PFSK-1 (cell line): ENCODE results near the gene EFTUD2.

Experiments
- POLR2AphosphoS5 ChIP-seq: IDR thresholded peaks from 2 replicates; pipeline ENCODE4 v1.6.1; 2012; ENCODE audit warnings: low read depth, mild to moderate bottlenecking, control low read depth, low read length, moderate library complexity
- SIN3A ChIP-seq: IDR thresholded peaks from 2 replicates; pipeline ENCODE4 v1.6.1; 2012; ENCODE audit warnings: mild to moderate bottlenecking, low read length, moderate library complexity, borderline replicate concordance; ENCODE audit not compliant: insufficient read depth
- TAF1 ChIP-seq: IDR thresholded peaks from 2 replicates; pipeline ENCODE4 v1.6.1; 2012; ENCODE audit warnings: low read length, control low read depth, borderline replicate concordance; ENCODE audit not compliant: insufficient read depth

DNA sequence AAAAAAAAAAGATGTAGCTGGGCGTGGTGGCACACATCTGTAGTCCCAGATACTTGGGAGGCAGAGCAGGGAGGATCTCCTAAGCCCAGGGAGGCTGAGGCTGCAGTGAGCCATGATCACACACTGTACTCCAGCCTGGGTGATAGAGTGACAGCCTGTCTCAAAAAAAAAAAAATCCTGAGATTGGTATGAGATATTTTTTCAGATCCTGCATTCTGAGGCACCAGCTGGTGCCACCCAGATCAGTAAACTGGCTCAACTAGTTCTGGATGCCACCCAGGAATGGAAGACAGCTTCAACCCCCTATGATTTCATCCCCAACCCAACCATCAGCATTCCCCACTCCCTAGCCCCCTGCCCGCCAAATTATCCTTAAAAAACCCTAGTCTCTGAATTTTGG lies 62.0 kb downstream of the EFTUD2 start:
- TF ChIP-seq SIN3A = no peak
- TF ChIP-seq POLR2AphosphoS5 = no peak
- TF ChIP-seq TAF1 = no peak
